ENCODE results near the gene ASRGL1. TPM values are rescaled to one million over a fixed set of nuclear protein-coding genes. Genes with fewer than 3 reads are reported as not detected.

The ASRGL1 gene
- total and polyA plus RNA-seq, 12 donors: 1.3 to 9.1 (median 3.1) TPM

GRCh38 chr11:62410972-62411371 is 73.7 kb downstream of the ASRGL1 start:
- Histone ChIP-seq H3K4me3 (no peak overlapping the region), H3K36me3 (no peaks in the 10 kb centered on the region), H3K27ac (no peak overlapping the region), H3K4me1 (peaks cover 0 to 9% (median 0%) of the 10 kb centered on the region in 9 donors), H3K9me3 (no peaks in the 10 kb centered on the region), H3K27me3 (no peaks in the 10 kb centered on the region)
- no peak for ATAC-seq
- intact Hi-C loops (cut with DNase I): loop anchor here in 1 of 10 donors (10.0 kb wide), 1 partner anchor 454 kb away; no protein-coding TSS in a partner anchor
- WGBS, 2 donors: 81 to 96% methylated on average over 8 of the region's 8 CpGs
- DNase-seq: no peak
- TF ChIP-seq, protein P1, sequence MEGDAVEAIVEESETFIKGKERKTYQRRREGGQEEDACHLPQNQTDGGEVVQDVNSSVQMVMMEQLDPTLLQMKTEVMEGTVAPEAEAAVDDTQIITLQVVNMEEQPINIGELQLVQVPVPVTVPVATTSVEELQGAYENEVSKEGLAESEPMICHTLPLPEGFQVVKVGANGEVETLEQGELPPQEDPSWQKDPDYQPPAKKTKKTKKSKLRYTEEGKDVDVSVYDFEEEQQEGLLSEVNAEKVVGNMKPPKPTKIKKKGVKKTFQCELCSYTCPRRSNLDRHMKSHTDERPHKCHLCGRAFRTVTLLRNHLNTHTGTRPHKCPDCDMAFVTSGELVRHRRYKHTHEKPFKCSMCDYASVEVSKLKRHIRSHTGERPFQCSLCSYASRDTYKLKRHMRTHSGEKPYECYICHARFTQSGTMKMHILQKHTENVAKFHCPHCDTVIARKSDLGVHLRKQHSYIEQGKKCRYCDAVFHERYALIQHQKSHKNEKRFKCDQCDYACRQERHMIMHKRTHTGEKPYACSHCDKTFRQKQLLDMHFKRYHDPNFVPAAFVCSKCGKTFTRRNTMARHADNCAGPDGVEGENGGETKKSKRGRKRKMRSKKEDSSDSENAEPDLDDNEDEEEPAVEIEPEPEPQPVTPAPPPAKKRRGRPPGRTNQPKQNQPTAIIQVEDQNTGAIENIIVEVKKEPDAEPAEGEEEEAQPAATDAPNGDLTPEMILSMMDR (IDR thresholded peaks at IDR 0.05): no peak

DNA sequence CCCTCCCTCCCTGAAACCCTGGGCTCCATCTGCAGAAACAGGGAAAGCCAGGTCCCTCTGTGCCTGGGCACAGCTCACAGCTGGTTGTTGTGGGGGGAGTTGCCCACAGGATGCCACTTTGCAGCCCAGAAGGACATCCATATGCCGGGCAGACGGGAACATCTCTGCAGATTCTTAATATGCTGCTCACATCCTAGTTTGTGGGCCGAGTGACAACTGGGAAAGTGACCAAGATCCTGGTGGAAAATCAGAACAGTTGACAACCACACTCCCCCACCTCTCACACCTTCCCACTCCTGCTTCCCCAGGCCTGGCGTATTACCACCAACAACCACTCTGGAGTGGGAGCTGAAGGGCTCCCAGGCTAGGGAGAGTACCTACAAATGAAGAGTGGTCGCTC is 74.3 kb downstream of the ASRGL1 start:
- Histone ChIP-seq H3K9me3 (no peaks in the 10 kb centered on the region), H3K27ac (no peak overlapping the region), H3K4me3 (no peak overlapping the region), H3K4me1 (peaks cover 0 to 3% (median 0%) of the 10 kb centered on the region in 9 donors), H3K36me3 (no peaks in the 10 kb centered on the region), H3K27me3 (no peaks in the 10 kb centered on the region)
- ATAC-seq (no peak), DNase-seq (no peak)
- intact Hi-C loops (cut with DNase I): loop anchor here in 1 of 10 donors (10.0 kb wide), 1 partner anchor 453 kb away; no protein-coding TSS in a partner anchor
- TF ChIP-seq, protein P1 (IDR thresholded peaks at IDR 0.05): no peak
- WGBS, 2 donors: 84 to 86% methylated on average over 5 of the region's 5 CpGs

DNA sequence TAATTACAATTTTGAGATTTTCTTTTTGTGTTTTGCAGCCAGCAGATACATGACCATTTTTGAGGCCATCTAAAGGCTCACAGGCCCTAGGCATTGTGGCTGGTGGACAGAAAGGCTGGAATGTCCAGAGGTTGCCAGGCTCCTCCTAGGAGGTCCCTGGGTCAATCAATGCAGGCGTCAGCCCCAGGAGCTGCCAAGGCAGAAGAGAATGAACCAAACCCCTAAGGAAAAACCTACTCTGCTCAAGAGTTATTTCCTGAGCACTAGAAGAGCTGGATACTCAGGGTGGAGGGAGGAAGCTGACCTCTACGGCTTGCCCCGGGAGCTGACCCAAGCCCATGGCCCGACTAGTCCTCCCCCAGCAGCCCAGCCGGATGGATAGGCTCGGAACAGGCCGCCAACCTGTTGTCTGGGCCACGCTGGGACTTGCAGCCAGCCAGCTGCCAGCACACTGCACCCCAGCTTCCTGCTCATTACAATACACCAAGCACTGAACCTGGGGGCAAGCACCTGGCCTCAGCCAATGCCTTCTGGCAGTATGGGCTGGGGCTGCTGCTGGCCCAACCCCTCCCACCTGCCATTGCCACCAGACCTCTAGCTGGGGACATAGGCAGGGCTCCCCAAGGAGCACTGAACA is 75.9 kb downstream of the ASRGL1 start:
- Histone ChIP-seq H3K4me3 (no peak overlapping the region), H3K27me3 (no peaks in the 10 kb centered on the region), H3K36me3 (no peaks in the 10 kb centered on the region), H3K27ac (no peak overlapping the region), H3K9me3 (no peaks in the 10 kb centered on the region), H3K4me1 (no peaks in the 10 kb centered on the region)
- 71 to 72% methylated on average over 8 of the region's 8 CpGs for WGBS, 2 donors
- DNase-seq (no peak), ATAC-seq (peak in 1 of 8 donors; percentile 29)
- TF ChIP-seq, protein P1 (IDR thresholded peaks at IDR 0.05): no peak
- intact Hi-C loops (cut with DNase I): loop anchor here in 1 of 10 donors (10.0 kb wide), 1 partner anchor 452 kb away; no protein-coding TSS in a partner anchor

DNA sequence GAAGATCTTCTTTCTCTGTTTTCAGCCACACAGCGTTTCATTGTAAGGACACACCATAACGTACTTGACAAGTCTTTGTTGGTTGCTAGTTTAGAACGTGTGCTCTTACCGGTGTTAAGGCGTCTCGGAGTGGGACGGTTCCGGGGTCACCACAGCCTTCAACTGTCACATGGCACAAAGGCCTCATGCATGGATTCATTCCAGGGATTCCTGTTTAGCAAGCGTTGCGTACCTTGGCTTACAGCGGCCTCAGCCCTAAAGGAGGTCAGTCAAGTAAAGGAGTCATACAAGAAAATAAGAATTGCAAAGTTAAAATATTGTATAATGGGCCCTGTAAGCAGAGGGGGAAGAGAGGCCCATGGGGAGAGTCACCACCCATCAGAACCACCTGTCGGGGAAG is 79.3 kb downstream of the ASRGL1 start:
- 79 to 85% methylated on average over 12 of the region's 12 CpGs for WGBS, 2 donors
- Histone ChIP-seq H3K36me3 (no peaks in the 10 kb centered on the region), H3K27me3 (no peaks in the 10 kb centered on the region), H3K9me3 (no peaks in the 10 kb centered on the region), H3K4me1 (peaks cover 0 to 18% (median 9%) of the 10 kb centered on the region in 9 donors), H3K27ac (no peak overlapping the region), H3K4me3 (no peak overlapping the region)
- no peak for DNase-seq
- ATAC-seq: no peak
- TF ChIP-seq, protein P1 (IDR thresholded peaks at IDR 0.05): no peak
- intact Hi-C loops (cut with DNase I): loop anchor here in 1 of 10 donors (10.0 kb wide), 1 partner anchor 448 kb away; no protein-coding TSS in a partner anchor

Data from heart right ventricle (tissue), 16 donors.